Immature natural killer cell (primary cell): ENCODE data around the gene CD248. TPM values are rescaled to one million over a fixed set of nuclear protein-coding genes. Genes with fewer than 3 reads are reported as not detected.

Source experiments
- DNase-seq, 3 donors: peaks; one replicate each; pipeline ENCODE4 v3.0.0; 2022; ENCODE audit warnings: mixed read lengths in 1 of 3
- H3K27ac Mint-ChIP-seq, 6 donors: one replicate each; pipeline ENCODE4 v1.8.0; 2020; ENCODE audit warnings: mixed read lengths in 6 of 6, mild to moderate bottlenecking in 5 of 6, inconsistent platforms in 4 of 6, moderate library complexity in 3 of 6
- H3K27me3 Mint-ChIP-seq, 3 donors: one replicate each; pipeline ENCODE4 v1.8.0; 2020 to 2021; ENCODE audit warnings: low read depth in 3 of 3, mild to moderate bottlenecking in 3 of 3, mixed read lengths in 3 of 3, moderate library complexity in 3 of 3, inconsistent platforms in 1 of 3
- H3K36me3 Mint-ChIP-seq, 3 donors: one replicate each; pipeline ENCODE4 v1.8.0; 2020; ENCODE audit warnings: mixed read lengths in 3 of 3, inconsistent platforms in 2 of 3, mild to moderate bottlenecking in 2 of 3
- H3K4me1 Mint-ChIP-seq, 2 donors: one replicate each; pipeline ENCODE4 v1.8.0; 2020; ENCODE audit warnings: inconsistent platforms in 2 of 2, mild to moderate bottlenecking in 2 of 2, mixed read lengths in 2 of 2, moderate library complexity in 1 of 2
- H3K4me3 Mint-ChIP-seq, 5 donors: one replicate each; pipeline ENCODE4 v1.8.0; 2020; ENCODE audit warnings: mild to moderate bottlenecking in 5 of 5, mixed read lengths in 5 of 5, inconsistent platforms in 3 of 5, moderate library complexity in 3 of 5
- H3K9me3 Mint-ChIP-seq, 6 donors: one replicate each; pipeline ENCODE4 v1.8.0; 2020; ENCODE audit warnings: mild to moderate bottlenecking in 6 of 6, mixed read lengths in 6 of 6, inconsistent platforms in 4 of 6, moderate library complexity in 3 of 6
- polyA plus RNA-seq, 3 donors: library from polyadenylated mRNA; unstranded; fragments of 300-500 nt; fragmentation: Illumina TruSeq; gene quantifications; one replicate each; pipeline ENCODE4 v1.2.3, GENCODE V29; 2021

The CD248 gene
- polyA plus RNA-seq, 3 donors from 2014 or later: not detected

GRCh38 chr11:66274219-66274618, 42.6 kb downstream of the CD248 start:
- DNase-seq: no peak
- Mint-ChIP-seq H3K4me1 (peaks cover 66 to 75% of the 10 kb centered on the region in 2 donors), H3K27me3 (peaks cover 11 to 21% (median 11%) of the 10 kb centered on the region in 3 donors), H3K36me3 (peaks cover 25 to 46% (median 27%) of the 10 kb centered on the region in 3 donors), H3K4me3 (peak overlapping the region in 4 of 5 donors; percentile 15 to 67 (median 49)), H3K9me3 (no peaks in the 10 kb centered on the region), H3K27ac (peak overlapping the region in 4 of 6 donors; percentile 9 to 54 (median 40))

GRCh38 chr11:66272596-66272995, 44.2 kb downstream of the CD248 start:
- Mint-ChIP-seq H3K36me3 (peaks cover 25 to 46% (median 27%) of the 10 kb centered on the region in 3 donors), H3K9me3 (no peaks in the 10 kb centered on the region), H3K4me1 (peaks cover 78 to 81% of the 10 kb centered on the region in 2 donors), H3K27me3 (peaks cover 17 to 27% (median 20%) of the 10 kb centered on the region in 3 donors), H3K27ac (peak overlapping the region; percentile 86 to 97 (median 92)), H3K4me3 (peak overlapping the region; percentile 83 to 91 (median 87))
- peak; percentile 78 to 84 (median 80) for DNase-seq

GRCh38 chr11:66271816-66272215, 45.0 kb downstream of the CD248 start:
- Mint-ChIP-seq H3K4me1 (peaks cover 78% of the 10 kb centered on the region in 2 donors), H3K36me3 (peaks cover 25 to 43% (median 27%) of the 10 kb centered on the region in 3 donors), H3K4me3 (peak overlapping the region; percentile 53 to 91 (median 67)), H3K27ac (peak overlapping the region in 5 of 6 donors; percentile 48 to 92 (median 86)), H3K27me3 (peaks cover 17 to 28% (median 17%) of the 10 kb centered on the region in 3 donors), H3K9me3 (no peaks in the 10 kb centered on the region)
- DNase-seq: no peak

GRCh38 chr11:66268952-66269905, 47.6 kb downstream of the CD248 start:
- Mint-ChIP-seq H3K27ac (peak overlapping the region; percentile 91 to 96 (median 94)), H3K27me3 (peaks cover 14 to 26% (median 17%) of the 10 kb centered on the region in 3 donors), H3K9me3 (no peaks in the 10 kb centered on the region), H3K4me3 (peak overlapping the region; percentile 92 to 96 (median 95)), H3K4me1 (peaks cover 66 to 67% of the 10 kb centered on the region in 2 donors), H3K36me3 (peaks cover 20 to 28% (median 23%) of the 10 kb centered on the region in 3 donors)
- DNase-seq: peak in 1 of 3 donors; percentile 19

GRCh38 chr11:66268244-66268951, 48.4 kb downstream of the CD248 start, which contains the start of gene RAB1B:
TSS of gene RAB1B (plus strand) at chr11:66268639. CDS start at chr11:66268680, 41 bp downstream.
- H3K9me3 Mint-ChIP-seq: no peaks in the 10 kb centered on the region
- H3K36me3 Mint-ChIP-seq: peaks cover 12 to 20% (median 16%) of the 10 kb centered on the region in 3 donors
- peak within 1 kb of the TSS; percentile 92 to 96 (median 95) for H3K4me3 Mint-ChIP-seq
- H3K27me3 Mint-ChIP-seq: peaks cover 14 to 26% (median 17%) of the 10 kb centered on the region in 3 donors
- H3K27ac Mint-ChIP-seq: peak within 1 kb of the TSS; percentile 91 to 97 (median 94)
- DNase-seq: peak; percentile 99 to 100 (median 99)
- H3K4me1 Mint-ChIP-seq: peaks cover 58% of the 10 kb centered on the region in 2 donors

- peak; percentile 76 to 77 (median 77) for DNase-seq
- Mint-ChIP-seq H3K4me3 (peak overlapping the region; percentile 92 to 96 (median 95)), H3K9me3 (no peaks in the 10 kb centered on the region), H3K4me1 (peaks cover 50% of the 10 kb centered on the region in 2 donors), H3K27me3 (peaks cover 14 to 22% (median 15%) of the 10 kb centered on the region in 3 donors), H3K27ac (peak overlapping the region; percentile 91 to 97 (median 94)), H3K36me3 (peaks cover 4 to 12% (median 8%) of the 10 kb centered on the region in 3 donors)
Measured at GRCh38 chr11:66267379-66268243, 49.2 kb downstream of the CD248 start.

- peaks cover 0 to 10% (median 4%) of the 10 kb centered on the region in 3 donors for H3K36me3 Mint-ChIP-seq
- H3K27ac Mint-ChIP-seq: peak overlapping the region in 3 of 6 donors; percentile 55 to 83 (median 77)
- peak overlapping the region; percentile 92 to 96 (median 95) for H3K4me3 Mint-ChIP-seq
- no peak for DNase-seq
- H3K27me3 Mint-ChIP-seq: peaks cover 14 to 19% (median 15%) of the 10 kb centered on the region in 3 donors
- no peaks in the 10 kb centered on the region for H3K9me3 Mint-ChIP-seq
- peaks cover 44% of the 10 kb centered on the region in 2 donors for H3K4me1 Mint-ChIP-seq
Measured at GRCh38 chr11:66267039-66267378, 49.8 kb downstream of the CD248 start.

GRCh38 chr11:66266378-66267038, 50.3 kb downstream of the CD248 start:
- peaks cover 14 to 19% (median 15%) of the 10 kb centered on the region in 3 donors for H3K27me3 Mint-ChIP-seq

GRCh38 chr11:66265531-66266377, 51.1 kb downstream of the CD248 start:
- no peak for DNase-seq
- no peaks in the 10 kb centered on the region for H3K9me3 Mint-ChIP-seq
- peaks cover 14 to 21% (median 16%) of the 10 kb centered on the region in 3 donors for H3K27me3 Mint-ChIP-seq
- peaks cover 32 to 34% of the 10 kb centered on the region in 2 donors for H3K4me1 Mint-ChIP-seq
- no peak overlapping the region for H3K4me3 Mint-ChIP-seq
- peaks cover 2 to 9% (median 2%) of the 10 kb centered on the region in 3 donors for H3K36me3 Mint-ChIP-seq
- H3K27ac Mint-ChIP-seq: no peak overlapping the region

More at GRCh38 chr11:66266378-66267038, 50.3 kb downstream of the CD248 start:
- Mint-ChIP-seq H3K9me3 (no peaks in the 10 kb centered on the region), H3K4me1 (peaks cover 39% of the 10 kb centered on the region in 2 donors), H3K36me3 (peaks cover 2 to 10% (median 4%) of the 10 kb centered on the region in 3 donors), H3K27ac (peak overlapping the region in 1 of 6 donors; percentile 83), H3K4me3 (peak overlapping the region in 3 of 5 donors; percentile 92 to 96 (median 94))
- DNase-seq: no peak

GRCh38 chr11:66264914-66265313, 51.9 kb downstream of the CD248 start:
- Mint-ChIP-seq H3K27me3 (peaks cover 14 to 21% (median 16%) of the 10 kb centered on the region in 3 donors), H3K9me3 (no peaks in the 10 kb centered on the region), H3K4me1 (peaks cover 24 to 27% of the 10 kb centered on the region in 2 donors), H3K4me3 (no peak overlapping the region), H3K36me3 (peaks cover 0 to 10% (median 2%) of the 10 kb centered on the region in 3 donors), H3K27ac (no peak overlapping the region)
- DNase-seq: no peak
